GM13977 (cell line): ENCODE results near the gene BAHD1.
"Not testable (repeated sequence)": the region's sequence is repeated elsewhere in the genome, so short reads cannot be mapped to it uniquely, and the experiment has no call there.

Experiments used
- DNase-seq: peaks from one replicate; pipeline ENCODE4 v3.0.0; 2012; ENCODE audit warnings: low spot score
- in situ Hi-C: fragments of 300-500 bp; cut with MboI; formaldehyde crosslinking; loops from one replicate; pipeline ENCODE4 v1.12.0; 2022; ENCODE audit warnings: low sequenced_read_pairs, low pct_unique_long_range_greater_than_20kb, mixed read lengths, inconsistent platforms; ENCODE audit not compliant: unreplicated experiment
- TF ChIP-seq, protein P1 (sequence below): IDR thresholded peaks from 2 replicates; pipeline ENCODE4 v1.5.1; 2012; ENCODE audit warnings: mild to moderate bottlenecking, control low read depth; ENCODE audit not compliant: insufficient read depth; ENCODE audit errors: extremely low read depth, missing control alignments

BAHD1 gene

GRCh38 chr15:40450047-40450446 is 9.3 kb downstream of the BAHD1 start:
- DNase-seq, result no peak
- in situ Hi-C loops, result no loop called here
- TF ChIP-seq, protein P1, sequence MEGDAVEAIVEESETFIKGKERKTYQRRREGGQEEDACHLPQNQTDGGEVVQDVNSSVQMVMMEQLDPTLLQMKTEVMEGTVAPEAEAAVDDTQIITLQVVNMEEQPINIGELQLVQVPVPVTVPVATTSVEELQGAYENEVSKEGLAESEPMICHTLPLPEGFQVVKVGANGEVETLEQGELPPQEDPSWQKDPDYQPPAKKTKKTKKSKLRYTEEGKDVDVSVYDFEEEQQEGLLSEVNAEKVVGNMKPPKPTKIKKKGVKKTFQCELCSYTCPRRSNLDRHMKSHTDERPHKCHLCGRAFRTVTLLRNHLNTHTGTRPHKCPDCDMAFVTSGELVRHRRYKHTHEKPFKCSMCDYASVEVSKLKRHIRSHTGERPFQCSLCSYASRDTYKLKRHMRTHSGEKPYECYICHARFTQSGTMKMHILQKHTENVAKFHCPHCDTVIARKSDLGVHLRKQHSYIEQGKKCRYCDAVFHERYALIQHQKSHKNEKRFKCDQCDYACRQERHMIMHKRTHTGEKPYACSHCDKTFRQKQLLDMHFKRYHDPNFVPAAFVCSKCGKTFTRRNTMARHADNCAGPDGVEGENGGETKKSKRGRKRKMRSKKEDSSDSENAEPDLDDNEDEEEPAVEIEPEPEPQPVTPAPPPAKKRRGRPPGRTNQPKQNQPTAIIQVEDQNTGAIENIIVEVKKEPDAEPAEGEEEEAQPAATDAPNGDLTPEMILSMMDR, result no peak

- TF ChIP-seq, protein P1, result no peak
- no peak for DNase-seq
- in situ Hi-C loops, result no loop called here
These were observed 10.9 kb downstream of the BAHD1 start for GRCh38 chr15:40451527-40452158.

GRCh38 chr15:40452296-40453090 is 11.7 kb downstream of the BAHD1 start:
- TF ChIP-seq, protein P1, result no peak
- DNase-seq, result no peak
- in situ Hi-C loops, result no loop called here

- DNase-seq, in situ Hi-C loops: not testable (repeated sequence)
These were observed 13.2 kb downstream of the BAHD1 start for GRCh38 chr15:40453941-40454340.

DNA sequence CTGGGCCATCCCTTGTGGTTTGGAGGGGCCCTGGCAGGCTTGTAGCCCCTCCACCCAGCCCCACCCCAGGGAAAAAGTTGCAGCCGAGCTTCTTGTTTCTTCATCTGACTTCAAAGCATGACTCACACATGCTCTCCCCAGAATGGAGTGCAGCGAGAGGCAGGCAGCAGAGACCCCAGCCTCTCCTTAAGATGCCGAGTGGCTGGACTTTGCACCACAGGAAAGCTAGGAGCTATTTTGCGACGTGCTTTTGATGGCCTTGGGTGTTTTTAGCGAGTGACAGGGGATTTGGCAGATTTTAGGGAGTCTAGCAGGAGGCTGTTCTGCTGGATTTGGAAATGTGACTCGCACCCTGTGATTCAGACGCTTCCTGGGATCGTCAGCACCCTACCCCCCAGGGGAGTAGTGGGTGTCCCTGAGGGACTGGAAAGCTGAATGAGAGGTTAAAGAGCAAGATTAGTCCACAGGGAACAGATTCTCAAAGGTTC is 14.2 kb downstream of the BAHD1 start:
- TF ChIP-seq, protein P1, result no peak
- in situ Hi-C loops, result no loop called here
- no peak for DNase-seq

DNA sequence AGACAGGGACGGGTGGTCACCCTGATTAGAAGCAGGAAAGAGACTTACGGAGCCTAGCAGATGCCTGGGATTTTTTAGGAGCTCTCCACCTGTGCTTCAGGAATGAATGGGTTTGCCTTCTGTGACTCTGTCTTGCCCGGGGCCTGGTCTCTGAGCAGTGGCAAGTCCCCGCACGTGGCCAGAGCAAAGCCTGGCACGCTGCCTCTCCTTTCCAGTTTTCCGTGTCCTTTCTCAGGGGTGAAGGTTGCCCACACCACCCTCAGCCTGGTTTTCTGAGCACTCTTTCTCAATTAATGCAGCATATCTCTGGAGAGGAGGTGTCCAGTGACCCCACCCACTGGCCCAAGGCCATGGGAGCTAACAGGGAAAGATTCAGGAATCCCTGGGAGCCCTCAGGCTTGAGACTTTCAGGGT is 15.6 kb downstream of the BAHD1 start:
- TF ChIP-seq, protein P1, result no peak
- in situ Hi-C loops, result no loop called here
- DNase-seq, result no peak

GRCh38 chr15:40456738-40457137 is 16.0 kb downstream of the BAHD1 start:
- in situ Hi-C loops, result no loop called here
- DNase-seq, result no peak

More at GRCh38 chr15:40456738-40457137, 16.0 kb downstream of the BAHD1 start:
- TF ChIP-seq, protein P1, result no peak
